ENCODE data around the gene SLC1A1. TPM values are rescaled to one million over a fixed set of nuclear protein-coding genes. Genes with fewer than 3 reads are reported as not detected.

The SLC1A1 gene
- total and polyA plus RNA-seq, 8 donors, result 3.0 to 46.6 (median 6.3) TPM

DNA sequence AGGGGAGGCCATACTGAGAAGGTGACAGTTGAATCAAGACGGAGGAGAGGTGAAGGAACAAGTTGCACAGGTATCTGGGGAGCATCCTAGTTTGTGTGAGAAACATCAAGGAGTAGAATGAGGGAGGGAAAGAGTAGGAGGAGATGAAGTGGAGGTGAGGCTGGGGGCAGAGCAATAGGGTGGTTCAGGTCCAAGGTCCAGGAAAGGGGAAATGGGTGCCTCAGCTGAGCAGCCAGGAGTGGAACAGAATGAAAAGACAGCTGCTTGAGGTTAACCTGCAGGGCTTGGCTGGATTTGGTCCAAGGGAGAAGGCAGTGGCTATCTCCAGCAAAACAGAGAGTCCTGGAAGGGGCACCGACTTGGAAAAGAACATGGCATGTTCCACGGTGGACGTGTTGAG is 5.3 kb downstream of the SLC1A1 start:
- intact Hi-C loops (cut with DNase I), result no loop called here
- H3K36me3 ChIP-seq, result no peaks in the 10 kb centered on the region
- no peak for TF ChIP-seq CTCF (IDR thresholded peaks at IDR 0.05)
- no peak overlapping the region for H3K27ac ChIP-seq
- peaks cover 4 to 7% of the 10 kb centered on the region in 2 donors for H3K4me1 ChIP-seq
- peaks cover 0 to 29% of the 10 kb centered on the region in 2 donors for H3K27me3 ChIP-seq
- DNase-seq, result no peak
- no peak overlapping the region for H3K4me3 ChIP-seq
- H3K9me3 ChIP-seq, result no peaks in the 10 kb centered on the region
- ATAC-seq, result no peak

- Histone ChIP-seq H3K9me3 (no peaks in the 10 kb centered on the region), H3K36me3 (no peaks in the 10 kb centered on the region), H3K4me1 (peaks cover 0 to 1% of the 10 kb centered on the region in 2 donors), H3K27ac (no peak overlapping the region), H3K27me3 (peaks cover 0 to 20% of the 10 kb centered on the region in 2 donors), H3K4me3 (no peak overlapping the region)
- no peak for DNase-seq
- no peak for ATAC-seq
- no peak for TF ChIP-seq CTCF (IDR thresholded peaks at IDR 0.05)
- intact Hi-C loops (cut with DNase I), result no loop called here
Measured at GRCh38 chr9:4496497-4496896, 6.2 kb downstream of the SLC1A1 start.

GRCh38 chr9:4497395-4497794 is 7.1 kb downstream of the SLC1A1 start:
- H3K36me3 ChIP-seq, result no peaks in the 10 kb centered on the region
- H3K4me1 ChIP-seq, result no peaks in the 10 kb centered on the region
- TF ChIP-seq CTCF (IDR thresholded peaks at IDR 0.05), result no peak
- no peak for ATAC-seq
- no peak for DNase-seq
- H3K4me3 ChIP-seq, result no peak overlapping the region
- no peak overlapping the region for H3K27ac ChIP-seq
- no peaks in the 10 kb centered on the region for H3K9me3 ChIP-seq
- intact Hi-C loops (cut with DNase I), result no loop called here
- H3K27me3 ChIP-seq, result peaks cover 0 to 11% of the 10 kb centered on the region in 2 donors

- ATAC-seq (peak; percentile 88), DNase-seq (no peak)
- Histone ChIP-seq H3K27me3 (peaks cover 0 to 6% of the 10 kb centered on the region in 2 donors), H3K9me3 (no peaks in the 10 kb centered on the region), H3K4me1 (no peaks in the 10 kb centered on the region), H3K4me3 (no peak overlapping the region), H3K36me3 (no peaks in the 10 kb centered on the region), H3K27ac (no peak overlapping the region)
- no peak for TF ChIP-seq CTCF (IDR thresholded peaks at IDR 0.05)
- intact Hi-C loops (cut with DNase I), result no loop called here
Measured at GRCh38 chr9:4497855-4498254, 7.6 kb downstream of the SLC1A1 start.

- H3K27ac ChIP-seq, result no peak overlapping the region
- H3K9me3 ChIP-seq, result no peaks in the 10 kb centered on the region
- no peak overlapping the region for H3K4me3 ChIP-seq
- no peaks in the 10 kb centered on the region for H3K36me3 ChIP-seq
- intact Hi-C loops (cut with DNase I), result no loop called here
- no peak for TF ChIP-seq CTCF (IDR thresholded peaks at IDR 0.05)
- ATAC-seq, result no peak
- no peaks in the 10 kb centered on the region for H3K4me1 ChIP-seq
- no peaks in the 10 kb centered on the region for H3K27me3 ChIP-seq
- no peak for DNase-seq
Measured at GRCh38 chr9:4499917-4500316, 9.6 kb downstream of the SLC1A1 start.

Data from left lung (tissue), 10 donors.